Measurements from ENCODE around the gene TLR8.

TLR8 gene

GRCh38 chrX:12906046-12906761, at the start of gene TLR8:
Gene TLR8, plus strand, starts transcription at chrX:12906620. Its CDS starts 87 bp downstream, at chrX:12906707.
- DNase-seq (ENCODE audit: low read depth, low spot score), result no peak

GRCh38 chrX:12865359-12865758, 41.1 kb upstream of the TLR8 start:
- no peak for DNase-seq (ENCODE audit: low read depth, low spot score)

- no peak for DNase-seq (ENCODE audit: low read depth, low spot score)
Measured at GRCh38 chrX:12866451-12867377, 39.7 kb upstream of the TLR8 start, which contains the start of gene TLR7. Gene TLR7, plus strand, starts transcription at chrX:12867072. Its CDS starts 507 bp downstream, at chrX:12867579.

GRCh38 chrX:12867685-12868084, 38.7 kb upstream of the TLR8 start:
- no peak for DNase-seq (ENCODE audit: low read depth, low spot score)

GRCh38 chrX:12868747-12869146, 37.7 kb upstream of the TLR8 start:
- DNase-seq (ENCODE audit: low read depth, low spot score), result no peak

GRCh38 chrX:12871257-12871656, 35.2 kb upstream of the TLR8 start:
- DNase-seq (ENCODE audit: low read depth, low spot score), result no peak

GRCh38 chrX:12872741-12873140, 33.7 kb upstream of the TLR8 start:
- DNase-seq (ENCODE audit: low read depth, low spot score), result no peak

GRCh38 chrX:12874581-12874980, 31.8 kb upstream of the TLR8 start:
- DNase-seq (ENCODE audit: low read depth, low spot score), result no peak

GRCh38 chrX:12877386-12877785, 29.0 kb upstream of the TLR8 start:
- no peak for DNase-seq (ENCODE audit: low read depth, low spot score)

GRCh38 chrX:12878536-12878935, 27.9 kb upstream of the TLR8 start:
- DNase-seq (ENCODE audit: low read depth, low spot score), result no peak

- no peak for DNase-seq (ENCODE audit: low read depth, low spot score)
Measured at GRCh38 chrX:12881914-12882313, 24.5 kb upstream of the TLR8 start.

GRCh38 chrX:12885508-12885907, 20.9 kb upstream of the TLR8 start:
- no peak for DNase-seq (ENCODE audit: low read depth, low spot score)

- no peak for DNase-seq (ENCODE audit: low read depth, low spot score)
Measured at GRCh38 chrX:12886545-12886944, 19.9 kb upstream of the TLR8 start.

GRCh38 chrX:12887141-12887540, 19.3 kb upstream of the TLR8 start:
- DNase-seq (ENCODE audit: low read depth, low spot score), result no peak

GRCh38 chrX:12887767-12888166, 18.7 kb upstream of the TLR8 start:
- DNase-seq (ENCODE audit: low read depth, low spot score), result no peak

GRCh38 chrX:12890467-12890866, 16.0 kb upstream of the TLR8 start:
- no peak for DNase-seq (ENCODE audit: low read depth, low spot score)

GRCh38 chrX:12891171-12891570, 15.2 kb upstream of the TLR8 start:
- DNase-seq (ENCODE audit: low read depth, low spot score), result no peak

- no peak for DNase-seq (ENCODE audit: low read depth, low spot score)
Measured at GRCh38 chrX:12891915-12892506, 14.4 kb upstream of the TLR8 start.

GRCh38 chrX:12892716-12893115, 13.7 kb upstream of the TLR8 start:
- no peak for DNase-seq (ENCODE audit: low read depth, low spot score)

- DNase-seq (ENCODE audit: low read depth, low spot score), result peak; percentile 2
Measured at GRCh38 chrX:12894074-12895030, 12.1 kb upstream of the TLR8 start.

- DNase-seq (ENCODE audit: low read depth, low spot score), result no peak
Measured at GRCh38 chrX:12895866-12896265, 10.6 kb upstream of the TLR8 start.
